ENCODE measurements around the gene TSPAN10. TPM values are rescaled to one million over a fixed set of nuclear protein-coding genes. Genes with fewer than 3 reads are reported as not detected.

Gene TSPAN10
- total RNA-seq, 1 donor from 2014 or later, result 1.1 TPM

- H3K4me3 ChIP-seq, result no peak overlapping the region
- ATAC-seq (no peak), DNase-seq (no peak)
- TF ChIP-seq, protein P1, sequence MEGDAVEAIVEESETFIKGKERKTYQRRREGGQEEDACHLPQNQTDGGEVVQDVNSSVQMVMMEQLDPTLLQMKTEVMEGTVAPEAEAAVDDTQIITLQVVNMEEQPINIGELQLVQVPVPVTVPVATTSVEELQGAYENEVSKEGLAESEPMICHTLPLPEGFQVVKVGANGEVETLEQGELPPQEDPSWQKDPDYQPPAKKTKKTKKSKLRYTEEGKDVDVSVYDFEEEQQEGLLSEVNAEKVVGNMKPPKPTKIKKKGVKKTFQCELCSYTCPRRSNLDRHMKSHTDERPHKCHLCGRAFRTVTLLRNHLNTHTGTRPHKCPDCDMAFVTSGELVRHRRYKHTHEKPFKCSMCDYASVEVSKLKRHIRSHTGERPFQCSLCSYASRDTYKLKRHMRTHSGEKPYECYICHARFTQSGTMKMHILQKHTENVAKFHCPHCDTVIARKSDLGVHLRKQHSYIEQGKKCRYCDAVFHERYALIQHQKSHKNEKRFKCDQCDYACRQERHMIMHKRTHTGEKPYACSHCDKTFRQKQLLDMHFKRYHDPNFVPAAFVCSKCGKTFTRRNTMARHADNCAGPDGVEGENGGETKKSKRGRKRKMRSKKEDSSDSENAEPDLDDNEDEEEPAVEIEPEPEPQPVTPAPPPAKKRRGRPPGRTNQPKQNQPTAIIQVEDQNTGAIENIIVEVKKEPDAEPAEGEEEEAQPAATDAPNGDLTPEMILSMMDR (IDR thresholded peaks at IDR 0.05), result no peak
- no peaks in the 10 kb centered on the region for H3K9me3 ChIP-seq
- peaks cover 97% of the 10 kb centered on the region for H3K36me3 ChIP-seq
- intact Hi-C loops (cut with DNase I), result no loop called here
- H3K4me1 ChIP-seq, result peaks cover 16% of the 10 kb centered on the region
- no peaks in the 10 kb centered on the region for H3K27me3 ChIP-seq (ENCODE audit: low read depth)
- no peak overlapping the region for H3K27ac ChIP-seq
Observed at GRCh38 chr17:81599719-81600486, 37.1 kb upstream of the TSPAN10 start.

DNA sequence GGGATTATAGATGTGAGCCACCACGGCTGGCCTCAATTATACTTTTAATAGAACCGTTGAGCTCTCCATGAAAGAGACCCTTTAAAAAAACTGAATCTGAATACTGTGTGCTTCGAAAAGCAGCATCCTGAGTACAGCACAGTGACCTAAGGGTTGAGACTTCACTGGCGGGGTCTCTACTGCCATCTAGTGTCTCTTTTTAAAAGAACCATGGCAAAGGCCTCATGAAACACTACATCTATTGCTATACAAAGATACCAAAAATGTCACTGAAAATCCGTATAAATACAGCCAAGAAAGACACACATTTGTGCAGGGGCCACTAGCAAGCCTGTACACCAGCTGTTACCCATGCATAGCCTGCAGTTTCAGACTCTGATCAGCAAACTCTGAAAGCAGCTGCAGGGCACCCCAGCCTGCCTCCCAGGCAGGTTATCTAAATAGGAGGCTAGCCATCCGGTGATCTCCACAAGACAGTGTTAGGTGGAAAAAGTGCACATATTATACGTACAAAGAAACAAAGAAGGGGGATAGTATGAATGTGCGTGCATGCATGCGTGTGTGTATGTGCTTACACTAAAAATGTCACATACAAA is 35.4 kb upstream of the TSPAN10 start:
- DNase-seq, result no peak
- TF ChIP-seq, protein P1 (IDR thresholded peaks at IDR 0.05), result peak; percentile 79
- no peaks in the 10 kb centered on the region for H3K27me3 ChIP-seq (ENCODE audit: low read depth)
- H3K4me3 ChIP-seq, result no peak overlapping the region
- H3K4me1 ChIP-seq, result peaks cover 16% of the 10 kb centered on the region
- H3K27ac ChIP-seq, result no peak overlapping the region
- ATAC-seq, result peak; percentile 84 to 90
- intact Hi-C loops (cut with DNase I), result no loop called here
- H3K9me3 ChIP-seq, result no peaks in the 10 kb centered on the region
- H3K36me3 ChIP-seq, result peaks cover 97% of the 10 kb centered on the region

GRCh38 chr17:81603846-81604610 is 33.0 kb upstream of the TSPAN10 start:
- peaks cover 97% of the 10 kb centered on the region for H3K36me3 ChIP-seq
- intact Hi-C loops (cut with DNase I), result no loop called here
- ATAC-seq, result no peak

GRCh38 chr17:81607431-81607830 is 29.6 kb upstream of the TSPAN10 start:
- H3K36me3 ChIP-seq, result peaks cover 93% of the 10 kb centered on the region
- no peaks in the 10 kb centered on the region for H3K27me3 ChIP-seq (ENCODE audit: low read depth)
- ATAC-seq, result no peak
- no peaks in the 10 kb centered on the region for H3K9me3 ChIP-seq
- no peak overlapping the region for H3K4me3 ChIP-seq
- TF ChIP-seq, protein P1 (IDR thresholded peaks at IDR 0.05), result no peak
- H3K4me1 ChIP-seq, result no peaks in the 10 kb centered on the region
- no peak overlapping the region for H3K27ac ChIP-seq
- DNase-seq, result no peak
- intact Hi-C loops (cut with DNase I), result no loop called here

More at GRCh38 chr17:81603846-81604610, 33.0 kb upstream of the TSPAN10 start:
- Histone ChIP-seq H3K4me1 (peaks cover 13% of the 10 kb centered on the region), H3K4me3 (no peak overlapping the region), H3K27ac (no peak overlapping the region), H3K27me3 (ENCODE audit: low read depth) (no peaks in the 10 kb centered on the region), H3K9me3 (no peaks in the 10 kb centered on the region)
- TF ChIP-seq, protein P1 (IDR thresholded peaks at IDR 0.05), result no peak
- no peak for DNase-seq

DNA sequence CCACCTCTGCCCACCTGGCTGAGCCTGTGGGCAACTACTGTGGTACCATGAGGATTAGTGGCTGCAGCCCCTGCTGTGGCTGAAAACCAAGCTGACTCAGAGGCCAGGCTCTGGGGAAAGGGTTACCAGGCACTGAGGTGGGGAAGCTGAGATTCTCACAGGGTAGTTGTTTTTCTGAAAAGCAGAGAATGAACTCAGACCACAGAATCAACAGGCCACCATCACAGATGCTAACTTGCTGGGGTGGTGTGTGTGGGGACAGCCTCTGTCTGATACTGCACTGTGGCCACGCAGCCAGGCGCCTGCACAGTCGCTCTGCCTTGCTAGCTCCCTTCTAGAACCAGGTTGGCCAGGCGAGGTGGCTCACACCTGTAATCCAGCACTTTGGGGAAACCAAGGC is 28.9 kb upstream of the TSPAN10 start:
- H3K27me3 ChIP-seq (ENCODE audit: low read depth), result no peaks in the 10 kb centered on the region
- no peak overlapping the region for H3K4me3 ChIP-seq
- H3K36me3 ChIP-seq, result peaks cover 94% of the 10 kb centered on the region
- ATAC-seq (no peak), DNase-seq (peak; percentile 28)
- TF ChIP-seq, protein P1 (IDR thresholded peaks at IDR 0.05), result no peak
- no peak overlapping the region for H3K27ac ChIP-seq
- no peaks in the 10 kb centered on the region for H3K9me3 ChIP-seq
- intact Hi-C loops (cut with DNase I), result no loop called here
- H3K4me1 ChIP-seq, result no peaks in the 10 kb centered on the region
